ENCODE results near the gene RNF121. TPM values are rescaled to one million over a fixed set of nuclear protein-coding genes. Genes with fewer than 3 reads are reported as not detected.

Gene RNF121
- polyA plus RNA-seq, 3 donors: 41.3 to 42.7 (median 41.9) TPM

GRCh38 chr11:72040491-72041363, 111.9 kb downstream of the RNF121 start:
- DNase-seq (ENCODE audit: extremely low read depth in 1 of 11, low read depth in 9 of 11, low spot score in 4 of 11): peak; percentile 91 to 98 (median 95)

GRCh38 chr11:72041364-72042063, 112.7 kb downstream of the RNF121 start:
- peak in 8 of 11 donors; percentile 53 to 66 (median 59) for DNase-seq (ENCODE audit: extremely low read depth in 1 of 11, low read depth in 9 of 11, low spot score in 4 of 11)

DNA sequence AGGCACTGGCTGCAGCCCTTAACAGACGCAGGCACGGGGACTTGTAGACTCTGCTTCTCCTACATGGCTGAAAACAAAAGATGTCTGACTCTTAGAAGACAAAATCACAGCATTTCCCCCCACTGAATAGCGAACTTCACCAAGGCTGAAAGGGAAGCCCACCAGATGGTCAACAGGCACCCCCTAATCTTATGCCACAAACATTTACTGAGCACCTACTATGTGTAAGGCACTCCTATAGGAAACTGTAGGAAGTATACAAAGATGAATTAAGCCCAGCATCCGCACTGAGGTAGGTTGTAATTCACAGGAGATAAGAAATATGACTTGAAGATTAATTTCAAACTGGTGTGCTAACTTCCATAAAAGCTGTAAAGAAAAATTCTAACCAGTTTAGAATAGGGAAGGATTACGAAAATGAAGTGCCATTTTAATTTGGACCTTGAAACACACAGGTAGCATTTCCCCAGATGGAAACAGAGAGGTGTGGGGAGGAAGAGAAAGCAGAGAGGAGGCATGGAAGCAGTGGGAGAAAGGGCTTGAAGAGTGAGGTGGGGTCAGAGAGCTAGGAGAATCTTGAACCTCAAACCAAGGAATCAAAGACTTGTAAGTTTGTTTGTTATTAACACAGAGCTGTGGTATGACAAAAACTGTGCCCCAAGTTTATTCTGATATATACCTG, 113.4 kb downstream of the RNF121 start:
- no peak for DNase-seq (ENCODE audit: extremely low read depth in 1 of 11, low read depth in 9 of 11, low spot score in 4 of 11)

- DNase-seq (ENCODE audit: extremely low read depth in 1 of 11, low read depth in 9 of 11, low spot score in 4 of 11): peak in 1 of 11 donors; percentile 38
Observed at GRCh38 chr11:72045849-72046248, 117.0 kb downstream of the RNF121 start.

Other genes starting within 250 kb of the RNF121 start
- not detected for gene DEFB108B, start 95.8 kb upstream of the RNF121 start, polyA plus RNA-seq (ENCODE audit: insufficient read length in 3 of 3)
- 1 to 10 TPM in 2 of 3 donors, under 1 TPM in 1; 0.90 to 2.3 (median 1.6) TPM for gene DEFB131B, start 50.6 kb upstream of the RNF121 start, polyA plus RNA-seq (ENCODE audit: insufficient read length in 3 of 3)
- 10 to 100 TPM in 1 of 3 donors, 1 to 10 TPM in 2; 6.6 to 10.8 (median 7.7) TPM for gene XNDC1N, start 452 bp upstream of the RNF121 start, polyA plus RNA-seq (ENCODE audit: insufficient read length in 3 of 3)
- 10 to 100 TPM in 1 of 3 donors, 1 to 10 TPM in 2; 8.8 to 13.0 (median 9.5) TPM for gene IL18BP, start 69.9 kb downstream of the RNF121 start, polyA plus RNA-seq (ENCODE audit: insufficient read length in 3 of 3)
- gene NUMA1, start 151.5 kb downstream of the RNF121 start, polyA plus RNA-seq (ENCODE audit: insufficient read length in 3 of 3): 100 to 1,000 TPM; 251 to 339 (median 285) TPM
- gene LRRC51, start 151.8 kb downstream of the RNF121 start, polyA plus RNA-seq (ENCODE audit: insufficient read length in 3 of 3): 10 to 100 TPM; 25.1 to 30.4 (median 25.3) TPM
- 100 to 1,000 TPM; 115 to 126 (median 120) TPM for gene LAMTOR1, start 174.3 kb downstream of the RNF121 start, polyA plus RNA-seq (ENCODE audit: insufficient read length in 3 of 3)
- not detected for gene TOMT, start 176.9 kb downstream of the RNF121 start, polyA plus RNA-seq (ENCODE audit: insufficient read length in 3 of 3)
- gene ANAPC15, start 183.6 kb downstream of the RNF121 start, polyA plus RNA-seq (ENCODE audit: insufficient read length in 3 of 3): 10 to 100 TPM; 41.2 to 61.9 (median 57.1) TPM
- gene FOLR3, start 206.7 kb downstream of the RNF121 start, polyA plus RNA-seq (ENCODE audit: insufficient read length in 3 of 3): 1 to 10 TPM; 2.2 to 3.0 (median 2.7) TPM

Data from renal cortex interstitium (tissue), 11 donors.